Dendritic cell treated with granulocyte-macrophage colony-stimulating factor and Interleukin-4, amounts not matched to agents 40 ng/mL and 50 ng/mL, for 4 days (primary cell): ENCODE data around the gene CHST1.
A peak's percentile ranks its signal among the peaks of the same experiment; 100 is the strongest.

Source experiments
- H3K27ac Mint-ChIP-seq: one replicate; pipeline ENCODE4 v1.8.0; 2022; ENCODE audit warnings: mild to moderate bottlenecking, mixed read lengths
- H3K27me3 Mint-ChIP-seq: one replicate; pipeline ENCODE4 v1.8.0; 2022; ENCODE audit warnings: mild to moderate bottlenecking, mixed read lengths
- H3K36me3 Mint-ChIP-seq: one replicate; pipeline ENCODE4 v1.8.0; 2022; ENCODE audit warnings: low read depth, mixed read lengths
- H3K4me1 Mint-ChIP-seq: one replicate; pipeline ENCODE4 v1.8.0; 2022; ENCODE audit warnings: low read depth, mixed read lengths
- H3K4me3 Mint-ChIP-seq: one replicate; pipeline ENCODE4 v1.8.0; 2022; ENCODE audit warnings: mild to moderate bottlenecking, moderate library complexity, mixed read lengths
- H3K9me3 Mint-ChIP-seq: one replicate; pipeline ENCODE4 v1.8.0; 2022; ENCODE audit warnings: mixed read lengths
- intact Hi-C: fragments of 100-400 bp; cut with micrococcal nuclease; formaldehyde crosslinking; loops from one replicate; pipeline ENCODE4 v1.15.0; 2022

Gene CHST1, protein sequence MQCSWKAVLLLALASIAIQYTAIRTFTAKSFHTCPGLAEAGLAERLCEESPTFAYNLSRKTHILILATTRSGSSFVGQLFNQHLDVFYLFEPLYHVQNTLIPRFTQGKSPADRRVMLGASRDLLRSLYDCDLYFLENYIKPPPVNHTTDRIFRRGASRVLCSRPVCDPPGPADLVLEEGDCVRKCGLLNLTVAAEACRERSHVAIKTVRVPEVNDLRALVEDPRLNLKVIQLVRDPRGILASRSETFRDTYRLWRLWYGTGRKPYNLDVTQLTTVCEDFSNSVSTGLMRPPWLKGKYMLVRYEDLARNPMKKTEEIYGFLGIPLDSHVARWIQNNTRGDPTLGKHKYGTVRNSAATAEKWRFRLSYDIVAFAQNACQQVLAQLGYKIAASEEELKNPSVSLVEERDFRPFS

GRCh38 chr11:45665206-45665932 is at the start of gene CHST1:
Gene CHST1, minus strand, starts transcription at chr11:45665622. Its CDS starts 14,699 bp downstream, at chr11:45650923.
- Mint-ChIP-seq H3K9me3 (no peaks in the 10 kb centered on the region), H3K36me3 (no peaks in the 10 kb centered on the region), H3K27ac (no peak within 1 kb of the TSS), H3K4me3 (peak within 1 kb of the TSS; percentile 48), H3K4me1 (no peaks in the 10 kb centered on the region), H3K27me3 (peaks cover 81% of the 10 kb centered on the region)
- intact Hi-C loops, result no loop called here

GRCh38 chr11:45713573-45713972 is 48.2 kb upstream of the CHST1 start:
- H3K4me1 Mint-ChIP-seq, result no peaks in the 10 kb centered on the region
- no peaks in the 10 kb centered on the region for H3K9me3 Mint-ChIP-seq
- H3K27me3 Mint-ChIP-seq, result peaks cover 33% of the 10 kb centered on the region
- intact Hi-C loops, result no loop called here
- no peak overlapping the region for H3K4me3 Mint-ChIP-seq
- no peak overlapping the region for H3K27ac Mint-ChIP-seq
- no peaks in the 10 kb centered on the region for H3K36me3 Mint-ChIP-seq

- Mint-ChIP-seq H3K27me3 (peaks cover 47% of the 10 kb centered on the region), H3K9me3 (no peaks in the 10 kb centered on the region), H3K4me3 (no peak overlapping the region), H3K4me1 (no peaks in the 10 kb centered on the region), H3K27ac (no peak overlapping the region), H3K36me3 (no peaks in the 10 kb centered on the region)
- intact Hi-C loops, result no loop called here
Observed at GRCh38 chr11:45710561-45710960, 45.1 kb upstream of the CHST1 start.

DNA sequence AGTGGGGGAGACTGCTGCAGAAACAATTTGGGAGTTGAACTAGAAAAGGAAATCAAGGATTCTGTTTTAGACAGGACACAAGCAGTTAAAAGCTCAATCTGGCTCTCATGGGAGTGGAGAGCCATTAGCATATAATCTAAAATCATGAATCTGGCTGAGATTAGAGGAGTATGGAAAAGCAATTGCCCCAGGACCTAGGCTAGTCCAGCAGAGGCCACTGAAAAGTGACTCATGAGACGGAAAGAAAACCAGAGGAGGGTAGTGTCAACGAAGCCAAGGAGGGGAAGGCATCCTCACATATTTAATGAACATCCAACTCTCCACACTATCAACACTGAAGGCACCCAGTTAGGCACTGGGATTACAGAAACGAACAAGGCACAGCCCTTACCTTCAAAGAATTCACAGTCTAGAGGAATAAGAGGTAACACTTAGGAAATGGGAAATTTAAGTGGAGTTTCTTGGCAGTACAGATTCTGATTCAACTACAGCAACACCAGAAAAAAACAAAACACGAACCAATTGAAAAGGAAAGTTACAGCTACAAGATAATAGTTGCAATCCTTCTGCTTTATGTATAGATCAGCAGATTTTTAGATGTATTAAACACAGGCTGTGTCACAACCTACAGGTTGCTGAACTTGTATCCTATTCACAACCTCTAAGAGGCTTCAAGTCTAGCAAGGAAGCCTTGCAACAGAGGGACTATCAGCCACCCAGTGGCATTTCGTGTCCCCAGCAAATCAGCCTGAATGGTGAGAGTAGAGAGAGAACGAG is 43.7 kb upstream of the CHST1 start:
- H3K27me3 Mint-ChIP-seq, result peaks cover 45% of the 10 kb centered on the region
- intact Hi-C loops, result no loop called here
- no peak overlapping the region for H3K27ac Mint-ChIP-seq
- H3K4me1 Mint-ChIP-seq, result no peaks in the 10 kb centered on the region
- H3K36me3 Mint-ChIP-seq, result no peaks in the 10 kb centered on the region
- H3K9me3 Mint-ChIP-seq, result no peaks in the 10 kb centered on the region
- H3K4me3 Mint-ChIP-seq, result no peak overlapping the region

DNA sequence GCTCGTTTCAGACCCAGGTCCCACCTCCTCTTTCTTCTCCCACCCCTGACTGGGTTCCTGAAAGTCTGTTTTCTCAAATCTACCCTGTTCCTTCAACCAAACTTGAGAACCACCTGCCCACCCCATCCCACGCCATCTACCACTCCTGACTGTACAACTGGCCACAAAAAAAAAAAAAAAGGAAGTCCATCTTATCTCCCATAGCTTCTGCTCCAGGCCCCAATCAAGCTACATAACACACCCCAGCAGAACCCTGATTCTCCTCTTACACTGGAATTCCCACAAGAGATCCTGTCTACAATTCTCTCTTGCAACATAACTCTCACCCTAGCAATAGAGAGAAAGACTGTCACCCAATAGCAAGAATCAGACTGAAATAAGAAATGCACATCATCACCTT is 39.2 kb upstream of the CHST1 start:
- Mint-ChIP-seq H3K27me3 (peaks cover 27% of the 10 kb centered on the region), H3K4me3 (no peak overlapping the region), H3K36me3 (no peaks in the 10 kb centered on the region), H3K27ac (no peak overlapping the region), H3K9me3 (no peaks in the 10 kb centered on the region), H3K4me1 (no peaks in the 10 kb centered on the region)
- intact Hi-C loops, result no loop called here

- H3K27ac Mint-ChIP-seq, result no peak overlapping the region
Observed at GRCh38 chr11:45704133-45704532, 38.7 kb upstream of the CHST1 start.

DNA sequence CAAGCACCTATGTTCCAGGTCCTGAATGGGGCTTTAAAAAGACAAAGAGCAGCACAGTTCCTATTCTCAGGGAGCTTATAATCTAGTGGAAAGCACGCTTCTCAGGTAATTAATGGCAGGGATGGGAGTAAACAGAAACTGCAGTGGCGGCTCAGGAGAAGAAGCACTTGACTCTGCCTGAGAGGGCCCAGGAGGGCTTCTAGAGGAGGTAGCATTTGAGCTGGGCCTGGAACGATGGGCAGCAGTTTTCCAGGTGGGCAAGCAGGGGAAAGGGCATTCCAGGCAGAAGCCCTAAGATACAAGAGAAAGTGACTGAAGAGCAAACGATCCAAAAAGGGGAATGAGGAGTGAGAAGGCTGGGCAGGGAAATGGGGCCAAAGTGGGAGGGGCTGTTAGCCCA is 37.1 kb upstream of the CHST1 start:
- H3K27ac Mint-ChIP-seq, result no peak overlapping the region
- intact Hi-C loops, result no loop called here
- no peaks in the 10 kb centered on the region for H3K36me3 Mint-ChIP-seq
- H3K9me3 Mint-ChIP-seq, result no peaks in the 10 kb centered on the region
- H3K27me3 Mint-ChIP-seq, result peaks cover 21% of the 10 kb centered on the region
- no peak overlapping the region for H3K4me3 Mint-ChIP-seq
- no peaks in the 10 kb centered on the region for H3K4me1 Mint-ChIP-seq

More at GRCh38 chr11:45704133-45704532, 38.7 kb upstream of the CHST1 start:
- no peaks in the 10 kb centered on the region for H3K4me1 Mint-ChIP-seq
- peaks cover 27% of the 10 kb centered on the region for H3K27me3 Mint-ChIP-seq
- H3K9me3 Mint-ChIP-seq, result no peaks in the 10 kb centered on the region
- no peaks in the 10 kb centered on the region for H3K36me3 Mint-ChIP-seq
- intact Hi-C loops, result no loop called here
- no peak overlapping the region for H3K4me3 Mint-ChIP-seq

- intact Hi-C loops, result no loop called here
- H3K9me3 Mint-ChIP-seq, result no peaks in the 10 kb centered on the region
- H3K4me3 Mint-ChIP-seq, result no peak overlapping the region
- no peaks in the 10 kb centered on the region for H3K36me3 Mint-ChIP-seq
- no peak overlapping the region for H3K27ac Mint-ChIP-seq
- no peaks in the 10 kb centered on the region for H3K4me1 Mint-ChIP-seq
- peaks cover 9% of the 10 kb centered on the region for H3K27me3 Mint-ChIP-seq
Observed at GRCh38 chr11:45698777-45699497, 33.5 kb upstream of the CHST1 start.

DNA sequence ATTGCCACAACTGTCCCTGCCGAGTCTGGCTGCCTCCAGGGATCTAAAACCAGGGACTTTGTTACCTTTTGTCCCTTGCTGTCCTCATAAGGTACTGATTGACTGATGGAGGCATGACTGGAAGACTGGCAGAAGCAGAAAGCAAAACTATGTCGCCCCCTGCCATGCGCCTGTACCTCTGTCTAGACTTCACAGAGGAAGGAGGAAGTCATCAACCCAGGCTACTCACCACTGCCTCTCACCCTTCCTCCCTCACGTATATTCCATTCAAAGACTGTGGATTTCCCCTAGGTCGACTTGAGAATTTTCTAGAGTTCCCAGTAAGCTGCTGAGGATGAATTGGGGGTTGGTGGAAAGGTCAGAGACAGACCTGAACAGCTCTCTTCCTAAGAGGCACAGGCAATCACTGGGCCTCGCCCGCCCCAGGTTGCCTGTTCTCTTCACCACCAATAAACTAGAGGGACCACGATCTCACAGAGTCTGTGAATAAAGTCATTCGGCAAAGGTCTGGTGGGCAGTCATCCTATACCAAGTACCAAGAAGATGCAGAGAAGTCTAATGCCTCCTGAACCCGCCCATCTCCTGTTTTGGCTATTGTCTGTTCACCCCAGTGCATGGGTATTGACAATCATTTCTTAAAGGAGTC is 27.5 kb upstream of the CHST1 start:
- Mint-ChIP-seq H3K27ac (no peak overlapping the region), H3K9me3 (no peaks in the 10 kb centered on the region), H3K4me1 (no peaks in the 10 kb centered on the region), H3K4me3 (no peak overlapping the region), H3K36me3 (no peaks in the 10 kb centered on the region), H3K27me3 (peaks cover 10% of the 10 kb centered on the region)
- intact Hi-C loops, result no loop called here

DNA sequence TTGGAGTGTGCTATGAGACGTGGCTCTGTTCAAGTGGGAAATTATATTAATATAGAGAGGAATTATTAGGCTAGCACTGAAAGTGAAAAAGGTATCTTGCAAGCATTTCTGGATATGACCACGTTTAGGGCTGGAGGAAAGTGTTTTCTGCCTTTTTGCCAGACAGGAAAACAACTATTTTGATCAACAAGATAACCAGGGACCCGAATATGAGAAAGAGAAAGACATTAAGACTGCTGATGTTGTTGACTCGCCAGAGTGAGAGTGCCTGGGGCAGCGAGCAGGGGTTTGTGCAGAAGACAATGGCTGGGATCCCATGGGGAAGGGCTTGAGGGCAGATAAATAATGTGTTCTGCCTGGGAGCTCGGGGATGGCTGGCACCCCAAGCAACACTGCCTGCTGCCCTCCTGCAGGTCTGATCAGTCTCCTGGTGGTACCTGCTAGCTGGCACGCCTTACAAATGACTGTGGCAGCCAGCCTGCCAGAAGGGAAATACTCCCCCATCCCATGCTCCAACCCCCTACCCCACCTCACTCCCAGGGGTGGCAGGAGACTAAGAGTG is 23.1 kb upstream of the CHST1 start:
- H3K36me3 Mint-ChIP-seq, result no peaks in the 10 kb centered on the region
- no peak overlapping the region for H3K4me3 Mint-ChIP-seq
- intact Hi-C loops, result no loop called here
- H3K27ac Mint-ChIP-seq, result no peak overlapping the region
- no peaks in the 10 kb centered on the region for H3K9me3 Mint-ChIP-seq
- H3K4me1 Mint-ChIP-seq, result no peaks in the 10 kb centered on the region
- H3K27me3 Mint-ChIP-seq, result peaks cover 20% of the 10 kb centered on the region

GRCh38 chr11:45687836-45688235 is 22.4 kb upstream of the CHST1 start:
- no peak overlapping the region for H3K4me3 Mint-ChIP-seq
- H3K36me3 Mint-ChIP-seq, result no peaks in the 10 kb centered on the region
- no peaks in the 10 kb centered on the region for H3K4me1 Mint-ChIP-seq
- no peak overlapping the region for H3K27ac Mint-ChIP-seq
- peaks cover 20% of the 10 kb centered on the region for H3K27me3 Mint-ChIP-seq
- no peaks in the 10 kb centered on the region for H3K9me3 Mint-ChIP-seq
- intact Hi-C loops, result no loop called here

- Mint-ChIP-seq H3K4me1 (no peaks in the 10 kb centered on the region), H3K27ac (no peak overlapping the region), H3K9me3 (no peaks in the 10 kb centered on the region), H3K4me3 (no peak overlapping the region), H3K36me3 (no peaks in the 10 kb centered on the region), H3K27me3 (peaks cover 20% of the 10 kb centered on the region)
- intact Hi-C loops, result no loop called here
Observed at GRCh38 chr11:45685964-45686537, 20.6 kb upstream of the CHST1 start.

DNA sequence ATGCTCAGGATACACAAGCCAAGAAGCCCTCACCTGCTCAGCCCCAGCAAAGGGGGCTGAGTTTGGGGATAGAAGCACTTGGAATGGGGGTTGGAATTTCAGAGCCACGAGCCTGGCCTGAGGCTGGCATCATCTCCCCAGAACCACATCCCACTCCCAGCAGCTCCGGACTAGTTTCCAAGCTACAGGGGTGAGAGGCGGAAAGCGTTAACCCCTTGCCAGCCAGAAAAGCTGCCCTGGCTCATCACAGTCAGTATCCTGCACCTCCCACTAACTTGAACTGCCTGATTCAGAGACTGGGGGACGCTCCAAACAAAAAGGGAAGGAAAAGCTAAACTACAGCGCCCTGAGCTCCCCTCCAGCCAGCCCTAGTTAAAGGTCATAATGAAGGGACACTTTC is 19.0 kb upstream of the CHST1 start:
- no peaks in the 10 kb centered on the region for H3K9me3 Mint-ChIP-seq
- no peaks in the 10 kb centered on the region for H3K36me3 Mint-ChIP-seq
- H3K4me1 Mint-ChIP-seq, result no peaks in the 10 kb centered on the region
- intact Hi-C loops, result no loop called here
- H3K27ac Mint-ChIP-seq, result no peak overlapping the region
- H3K27me3 Mint-ChIP-seq, result peaks cover 20% of the 10 kb centered on the region
- H3K4me3 Mint-ChIP-seq, result no peak overlapping the region
